A673 (cell line): Measurements from ENCODE around the gene C1orf94. TPM values are rescaled to one million over a fixed set of nuclear protein-coding genes. Genes with fewer than 3 reads are reported as not detected.

ENCODE experiments used
- BruUV-seq: library from RNA; stranded (reverse); fragments of 400-500 nt; replicated peaks from 2 replicates; lab custom pipeline; 2021; lab: Mats Ljungman, UMichigan
- CTCF ChIA-PET: fragments of 300-600 bp; sonication (Branson Sonifier 250); formaldehyde crosslinking; loops from one replicate; lab custom pipeline; 2022; ENCODE audit warnings: antibody characterized with exemption; lab: Charles Lee
- POLR2A ChIA-PET: fragments of 300-600 bp; sonication (Branson Sonifier 250); formaldehyde crosslinking; loops from one replicate; lab custom pipeline; 2022; ENCODE audit warnings: antibody characterized with exemption; ENCODE audit not compliant: low non-redundant PET; lab: Charles Lee
- DNase-seq: peaks from one replicate; pipeline ENCODE4 v3.0.0-alpha.2; 2015; ENCODE audit warnings: low spot score
- H3K27ac ChIP-seq: fragments of 200-600 bp; sonication (generic); 2 replicates; pipeline ENCODE4 v1.5.1; 2016; ENCODE audit warnings: mixed run types, low read depth, mild to moderate bottlenecking, mixed read lengths, antibody characterized with exemption, low read length; ENCODE audit not compliant: poor library complexity, severe bottlenecking
- H3K27me3 ChIP-seq: fragments of 200-600 bp; sonication (generic); replicated peaks from 2 replicates; pipeline ENCODE4 v1.6.1; 2017; ENCODE audit warnings: mixed run types, low read depth, mild to moderate bottlenecking, mixed read lengths, antibody characterized with exemption, low read length; ENCODE audit not compliant: insufficient read depth, poor library complexity
- H3K36me3 ChIP-seq: fragments of 200-600 bp; sonication (generic); 2 replicates; pipeline ENCODE4 v1.6.1; 2016; ENCODE audit warnings: mixed run types, mild to moderate bottlenecking, mixed read lengths, antibody characterized with exemption, low read length; ENCODE audit not compliant: insufficient read depth, poor library complexity, severe bottlenecking
- H3K4me1 ChIP-seq: fragments of 200-600 bp; sonication (generic); 2 replicates; pipeline ENCODE4 v1.6.1; 2017; ENCODE audit warnings: mixed run types, mild to moderate bottlenecking, mixed read lengths, antibody characterized with exemption, low read length; ENCODE audit not compliant: insufficient read depth, poor library complexity, severe bottlenecking
- H3K4me3 ChIP-seq: fragments of 200-600 bp; sonication (generic); 2 replicates; pipeline ENCODE4 v1.5.1; 2016; ENCODE audit warnings: low read depth, mixed run types, mild to moderate bottlenecking, mixed read lengths, low read length; ENCODE audit not compliant: poor library complexity, severe bottlenecking
- H3K9me3 ChIP-seq: fragments of 200-600 bp; sonication (generic); 2 replicates; pipeline ENCODE4 v1.6.1; 2016; ENCODE audit warnings: mixed run types, low read depth, mild to moderate bottlenecking, mixed read lengths, antibody characterized with exemption, low read length; ENCODE audit not compliant: poor library complexity, severe bottlenecking
- CTCF ChIP-seq: fragments of 300-800, 200-600 bp; sonication (generic); conservative IDR thresholded peaks from 2 replicates; pipeline ENCODE4 v1.5.1; 2017; ENCODE audit warnings: low read depth, mild to moderate bottlenecking, antibody characterized with exemption, low read length, moderate library complexity, mixed read lengths
- EZH2 ChIP-seq: fragments of 200-600 bp; sonication (generic); IDR thresholded peaks from 2 replicates; pipeline ENCODE4 v1.6.1; 2017; ENCODE audit warnings: borderline replicate concordance, low read depth, mild to moderate bottlenecking, mixed read lengths, antibody characterized with exemption, low read length; ENCODE audit not compliant: poor library complexity, severe bottlenecking
- intact Hi-C: fragments of 100-400 bp; cut with micrococcal nuclease; formaldehyde crosslinking; loops from one replicate; pipeline ENCODE4 v1.10.0; 2022; ENCODE audit not compliant: unreplicated experiment
- total RNA-seq: library from RNA; stranded (reverse); gene quantifications from 2 replicates; pipeline ENCODE4 v1.2.3, GENCODE V29; 2021

Gene C1orf94
- total RNA-seq, 1 experiment from 2014 or later = 0.34 TPM

- intact Hi-C loops = no loop called here
- Histone ChIP-seq H3K27ac (no peak overlapping the region), H3K9me3 (no peaks in the 10 kb centered on the region), H3K27me3 (no peaks in the 10 kb centered on the region), H3K4me3 (no peak overlapping the region), H3K36me3 (no peaks in the 10 kb centered on the region), H3K4me1 (no peaks in the 10 kb centered on the region)
- CTCF ChIA-PET = no interaction called here
- TF ChIP-seq CTCF = no peak
- no peak for TF ChIP-seq EZH2
- POLR2A ChIA-PET = no interaction called here
- DNase-seq = no peak
- no TSS peak for BruUV-seq
Observed at GRCh38 chr1:34192621-34193020, 15.9 kb downstream of the C1orf94 start.

GRCh38 chr1:34199927-34200326 lies 23.2 kb downstream of the C1orf94 start:
- DNase-seq = no peak
- ChIA-PET POLR2A (no interaction called here), CTCF (no interaction called here)
- no TSS peak for BruUV-seq
- H3K36me3 ChIP-seq = no peaks in the 10 kb centered on the region
- no peaks in the 10 kb centered on the region for H3K9me3 ChIP-seq
- TF ChIP-seq CTCF (no peak), EZH2 (no peak)
- H3K27me3 ChIP-seq = peaks cover 3% of the 10 kb centered on the region
- H3K27ac ChIP-seq = no peak overlapping the region
- H3K4me3 ChIP-seq = no peak overlapping the region
- H3K4me1 ChIP-seq = no peaks in the 10 kb centered on the region
- intact Hi-C loops = no loop called here

DNA sequence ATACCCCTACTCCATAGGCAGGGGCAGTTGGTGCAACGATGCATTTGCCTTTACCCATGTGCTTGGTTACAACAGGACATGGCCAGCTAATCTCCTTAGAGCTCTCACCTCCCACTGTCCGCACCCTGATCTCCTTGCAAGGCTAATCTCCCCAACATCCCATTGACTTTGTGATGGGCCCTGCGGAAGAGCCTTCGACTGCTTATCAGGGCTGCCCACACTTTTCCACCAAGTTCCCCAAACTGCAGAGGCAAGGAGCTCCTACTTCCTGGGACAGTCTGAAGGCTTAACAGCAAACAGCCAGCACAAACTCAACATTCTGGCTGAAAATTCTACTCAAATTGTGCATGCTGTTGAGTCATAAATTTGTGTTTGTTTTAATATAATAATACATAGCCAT lies 36.0 kb downstream of the C1orf94 start:
- TF ChIP-seq CTCF (no peak), EZH2 (no peak)
- no peaks in the 10 kb centered on the region for H3K4me1 ChIP-seq
- peaks cover 8% of the 10 kb centered on the region for H3K27me3 ChIP-seq
- no peak overlapping the region for H3K4me3 ChIP-seq
- ChIA-PET POLR2A (no interaction called here), CTCF (no interaction called here)
- H3K27ac ChIP-seq = no peak overlapping the region
- H3K9me3 ChIP-seq = no peaks in the 10 kb centered on the region
- no peaks in the 10 kb centered on the region for H3K36me3 ChIP-seq
- BruUV-seq = no TSS peak
- intact Hi-C loops = no loop called here
- DNase-seq = no peak
